ENCODE results near the gene NDC80.
"Not testable (repeated sequence)": the region's sequence is repeated elsewhere in the genome, so short reads cannot be mapped to it uniquely, and the experiment has no call there.

NDC80 gene

DNA sequence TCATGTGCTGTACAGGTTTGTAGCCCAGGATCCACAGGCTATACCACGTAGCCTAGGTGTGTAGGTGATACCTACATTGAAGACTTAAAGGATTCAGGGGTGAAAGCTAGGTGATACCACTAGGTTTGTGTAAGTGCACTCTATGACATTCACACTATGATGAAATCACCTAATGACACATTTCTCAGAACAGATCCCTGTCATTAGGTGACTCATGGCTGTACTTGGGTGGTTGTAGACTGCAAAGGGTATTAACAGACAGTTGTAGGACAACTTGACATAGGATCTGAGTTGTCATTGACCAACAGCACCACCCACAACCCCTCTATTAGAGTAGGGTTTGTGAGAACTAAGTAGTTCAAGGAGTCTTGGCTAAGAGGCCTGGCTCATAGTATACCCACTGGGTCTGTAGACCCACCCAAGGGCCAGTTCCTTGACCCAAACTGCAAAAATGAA, 56.5 kb downstream of the NDC80 start:
- DNase-seq (ENCODE audit: low spot score): no peak

DNA sequence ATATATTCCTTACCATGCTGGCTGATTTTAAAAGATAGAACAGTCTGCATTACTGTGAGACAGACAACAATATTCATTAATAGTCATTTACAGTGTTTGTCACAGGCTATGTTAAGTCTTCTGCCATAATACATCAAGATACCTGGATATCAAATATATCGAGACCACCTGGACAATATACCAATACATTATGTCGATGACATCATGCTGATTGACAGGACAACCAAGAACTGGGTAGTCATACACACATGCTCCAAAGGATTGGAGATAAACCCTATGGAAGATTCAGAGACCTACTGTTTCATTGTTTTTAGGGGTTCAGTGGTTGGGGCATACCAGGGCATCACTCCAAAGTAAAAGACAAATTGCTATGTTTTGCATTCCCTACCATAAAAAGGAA, 57.6 kb downstream of the NDC80 start:
- DNase-seq (ENCODE audit: low spot score): no peak

DNA sequence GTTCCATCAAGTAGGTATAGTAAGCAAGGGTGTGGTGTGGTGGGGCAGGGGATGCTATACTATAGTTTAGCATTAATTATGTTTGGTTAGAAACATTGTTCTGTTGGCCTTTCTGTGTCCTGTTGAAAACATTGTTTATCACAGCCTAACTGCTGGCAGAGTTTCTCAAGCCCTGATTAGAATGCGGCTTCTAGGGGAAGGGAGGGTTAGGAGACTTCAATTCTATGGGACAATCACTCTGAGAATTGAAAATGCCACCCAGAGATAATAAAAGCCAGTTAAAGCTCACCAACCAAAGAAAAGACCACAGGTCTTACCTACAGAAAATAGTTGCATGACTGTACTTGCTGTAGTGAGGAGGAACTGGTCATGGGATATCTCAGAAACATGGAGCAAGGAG, 64.2 kb downstream of the NDC80 start:
- no peak for DNase-seq (ENCODE audit: low spot score)

DNA sequence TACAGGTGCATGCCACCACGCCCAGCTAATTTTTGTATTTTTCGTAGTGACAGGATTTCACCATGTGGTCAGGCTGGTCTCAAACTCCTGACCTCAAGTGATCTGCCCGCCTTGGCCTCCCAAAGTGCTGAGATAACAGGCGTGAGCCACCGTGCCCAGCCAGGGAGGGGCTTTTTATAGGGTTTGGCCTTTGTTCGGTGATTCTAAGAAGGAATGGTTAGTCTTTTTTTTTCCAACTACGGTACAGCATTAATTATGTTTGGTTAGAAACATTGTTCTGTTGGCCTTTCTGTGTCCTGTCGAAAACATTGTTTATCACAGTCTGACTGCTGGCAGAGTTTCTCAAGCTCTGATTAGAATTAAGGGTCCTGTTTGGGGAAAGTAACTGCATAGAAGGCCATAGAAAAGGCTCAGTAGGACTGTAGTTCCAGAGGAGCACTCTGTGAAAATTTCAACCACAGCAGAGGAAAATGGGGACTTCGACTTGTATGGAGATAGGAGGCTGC, 64.8 kb downstream of the NDC80 start:
- no peak for DNase-seq (ENCODE audit: low spot score)

DNA sequence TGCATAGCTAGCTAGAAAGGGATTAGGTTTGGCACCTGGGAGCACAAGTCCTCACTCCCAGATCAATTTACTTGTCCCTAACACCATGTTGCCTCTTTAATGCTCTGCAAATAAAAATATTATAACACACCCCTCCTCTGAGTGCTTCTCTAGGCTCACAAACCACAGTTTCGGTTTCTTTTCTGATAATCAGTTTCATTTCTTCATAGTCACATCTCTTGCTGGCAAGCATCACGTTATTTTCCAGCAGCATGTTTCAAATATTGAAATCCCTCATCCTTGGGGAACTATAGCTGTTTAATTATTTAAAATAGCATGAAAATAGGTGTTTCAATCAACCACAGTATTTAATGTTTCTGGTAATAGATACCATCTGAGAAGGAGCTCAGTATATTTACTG, 70.3 kb downstream of the NDC80 start:
- no peak for DNase-seq (ENCODE audit: low spot score)

DNA sequence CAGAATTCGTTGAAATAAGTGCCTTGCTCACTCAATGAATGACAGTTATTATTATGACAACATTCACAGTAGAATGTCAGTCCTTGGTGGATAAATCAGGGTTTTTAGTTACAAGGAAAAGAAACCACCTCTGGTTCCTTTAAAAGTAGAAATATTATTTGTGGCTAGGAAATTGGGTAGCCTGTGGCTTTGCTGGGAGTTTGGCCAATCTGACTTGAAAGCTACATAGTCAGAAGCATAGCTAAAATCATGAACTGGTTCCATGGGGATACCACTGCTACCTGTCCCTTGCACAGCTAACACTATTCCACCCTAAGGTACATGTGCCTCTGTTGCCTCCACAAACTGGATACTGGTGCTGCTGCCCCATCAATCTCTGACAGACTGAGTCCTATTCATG, 71.4 kb downstream of the NDC80 start:
- DNase-seq (ENCODE audit: low spot score): no peak

DNA sequence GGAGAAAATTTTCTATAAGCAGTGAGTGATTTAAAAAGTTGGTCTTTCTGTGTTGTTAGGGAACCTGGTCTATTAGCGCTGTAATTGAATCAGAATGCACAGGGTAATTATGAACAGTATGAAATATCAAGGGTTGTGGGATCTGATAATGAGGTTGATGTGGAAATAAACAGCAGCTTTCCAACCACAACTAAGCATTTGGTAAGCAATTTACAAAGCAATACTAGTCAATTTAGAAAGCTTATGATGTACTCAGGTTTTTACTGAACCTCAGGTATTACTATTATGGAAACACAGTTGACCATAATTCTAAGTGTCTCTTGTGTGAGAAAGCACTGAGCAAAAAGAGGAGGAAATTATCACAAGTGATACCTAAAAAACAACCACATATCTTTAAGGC, 73.2 kb downstream of the NDC80 start:
- DNase-seq (ENCODE audit: low spot score): no peak

DNA sequence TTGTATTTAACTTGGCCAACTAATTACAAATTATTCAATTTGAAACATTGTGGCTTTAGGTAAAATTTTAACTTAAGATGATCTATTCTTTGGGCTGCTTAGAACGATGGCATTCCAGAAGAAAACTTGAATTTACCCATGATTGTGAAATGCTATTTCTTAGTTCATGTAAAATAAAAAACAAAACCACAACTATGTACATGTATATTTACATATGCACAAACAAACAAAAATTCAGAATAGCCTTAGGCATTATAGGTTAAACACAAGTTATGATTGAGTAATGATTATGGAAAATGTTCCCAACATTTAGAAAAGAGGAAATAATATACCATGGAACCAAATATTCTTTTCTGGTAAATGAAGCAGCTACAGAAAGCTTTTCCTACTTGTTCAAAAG, 80.6 kb downstream of the NDC80 start:
- no peak for DNase-seq (ENCODE audit: low spot score)

DNA sequence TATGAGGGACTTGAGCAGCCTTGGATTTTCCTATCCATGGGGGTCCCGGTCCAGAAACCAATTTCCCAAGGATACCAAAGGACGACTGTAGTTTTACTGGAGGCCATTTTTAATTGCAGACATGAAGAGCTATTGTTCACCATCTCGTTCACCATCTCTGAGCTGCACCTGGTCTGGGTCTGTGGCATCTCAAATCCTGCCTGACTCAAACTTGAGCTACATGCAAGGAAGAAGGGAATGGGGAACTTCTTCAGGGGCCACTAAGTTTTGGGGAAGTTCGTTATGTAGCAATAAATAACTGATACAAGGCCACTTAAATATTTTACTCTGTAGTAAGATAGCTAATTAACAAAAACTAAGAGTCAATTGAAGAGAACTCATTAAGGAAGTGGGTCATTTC, 82.1 kb downstream of the NDC80 start:
- no peak for DNase-seq (ENCODE audit: low spot score)

DNA sequence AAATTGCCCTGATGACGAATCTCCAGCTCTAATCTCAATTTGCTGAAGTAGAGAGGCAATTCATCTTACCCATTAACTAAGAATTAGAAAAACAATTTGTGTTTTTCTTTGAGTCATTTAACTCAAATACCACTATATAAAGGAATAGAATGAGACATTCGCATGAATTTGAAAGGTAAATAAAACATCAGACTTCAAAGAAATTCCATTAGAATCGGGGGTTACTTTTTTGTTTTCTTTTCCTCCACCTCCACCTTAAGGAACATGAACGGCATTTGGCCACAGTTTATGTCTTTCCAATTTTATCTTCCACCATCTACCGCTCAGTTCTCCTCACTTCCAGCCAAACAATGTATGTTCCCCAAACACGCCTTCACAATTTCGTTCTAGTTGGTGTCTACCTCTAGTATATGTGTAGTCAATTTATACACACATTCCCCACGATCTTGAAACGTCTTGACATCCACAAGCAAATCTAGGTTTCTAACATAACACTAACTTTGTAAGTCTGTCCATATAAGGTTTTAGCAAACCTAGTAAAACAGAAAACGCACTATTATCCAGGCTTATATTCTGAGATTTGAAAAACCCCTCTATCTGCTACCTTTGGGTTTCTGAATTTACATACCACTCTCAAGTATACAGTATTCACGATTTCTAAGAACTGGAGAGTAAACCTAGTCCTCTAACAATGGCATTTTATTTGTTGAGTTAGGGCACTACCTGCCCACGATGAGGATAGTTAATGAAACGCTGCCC, 83.0 kb downstream of the NDC80 start:
- DNase-seq (ENCODE audit: low spot score): no peak

DNA sequence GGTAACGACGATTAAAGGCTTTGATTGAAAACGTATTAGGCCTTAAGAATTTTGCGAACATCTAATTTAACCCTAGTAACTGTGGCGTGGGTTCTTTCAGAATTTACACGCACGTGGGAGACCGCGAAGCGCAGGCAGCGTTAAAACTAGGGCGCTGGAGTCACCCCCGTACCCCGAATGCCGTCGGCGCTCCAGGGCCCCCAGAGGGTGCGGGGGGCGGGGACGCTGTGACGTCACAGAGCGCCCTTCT, 83.5 kb downstream of the NDC80 start:
- DNase-seq (ENCODE audit: low spot score): peak; percentile 51

DNA sequence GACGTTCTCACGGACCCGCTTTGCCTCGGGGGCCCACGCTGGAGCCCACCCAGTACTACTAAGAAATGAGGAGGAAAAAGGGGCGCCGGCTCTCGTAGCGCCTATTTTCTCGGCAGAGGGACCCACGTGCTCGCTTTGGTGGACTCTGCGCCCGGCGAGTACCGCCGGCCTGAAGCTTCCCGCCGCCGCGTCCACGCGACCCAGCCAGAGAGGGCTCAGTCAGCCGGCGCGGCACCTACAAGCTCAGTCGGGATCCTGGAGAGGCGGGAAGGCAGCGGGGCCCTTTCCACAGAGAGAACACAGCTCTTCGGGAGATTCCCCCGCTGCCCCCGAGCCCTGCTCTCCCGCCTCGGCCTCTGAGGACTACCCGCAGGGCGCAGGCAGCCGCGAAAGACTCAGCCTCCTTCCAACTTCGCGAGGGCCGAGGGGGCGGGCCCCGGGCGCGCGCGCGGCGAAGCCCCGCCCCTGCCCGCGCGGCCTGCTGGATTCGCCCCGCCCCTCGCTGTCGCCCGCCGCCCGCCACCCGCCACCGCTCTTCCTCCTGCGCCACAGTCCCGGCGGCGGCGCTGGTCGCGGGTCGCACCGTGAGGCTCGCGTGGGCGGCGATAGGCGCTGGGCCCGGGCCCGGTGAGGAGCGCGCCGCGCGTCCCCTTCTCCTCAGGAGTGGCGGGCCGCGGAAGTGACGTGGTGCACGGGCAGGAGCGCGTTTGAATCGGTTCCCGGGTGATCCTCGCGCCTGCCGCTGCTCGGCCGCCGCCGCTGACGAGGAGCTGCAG, 84.0 kb downstream of the NDC80 start, which contains the start of gene SMCHD1:
Gene SMCHD1 (plus strand): TSS at position 549 of the 776 bp plus-strand sequence. CDS start 350 bp downstream, outside the sequence.
- DNase-seq (ENCODE audit: low spot score): peak; percentile 90

DNA sequence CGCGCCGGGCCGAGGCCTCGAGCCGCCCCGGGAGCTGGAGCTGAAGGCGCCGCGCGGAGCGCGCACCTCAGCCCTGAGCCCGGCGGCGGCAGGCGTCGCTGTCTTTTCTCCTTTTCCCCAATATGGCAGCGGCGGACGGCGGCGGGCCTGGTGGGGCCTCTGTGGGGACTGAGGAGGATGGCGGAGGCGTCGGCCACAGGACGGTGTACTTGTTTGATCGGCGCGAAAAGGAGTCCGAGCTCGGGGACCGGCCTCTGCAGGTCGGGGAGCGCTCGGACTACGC, 84.5 kb downstream of the NDC80 start:
- no peak for DNase-seq (ENCODE audit: low spot score)

DNA sequence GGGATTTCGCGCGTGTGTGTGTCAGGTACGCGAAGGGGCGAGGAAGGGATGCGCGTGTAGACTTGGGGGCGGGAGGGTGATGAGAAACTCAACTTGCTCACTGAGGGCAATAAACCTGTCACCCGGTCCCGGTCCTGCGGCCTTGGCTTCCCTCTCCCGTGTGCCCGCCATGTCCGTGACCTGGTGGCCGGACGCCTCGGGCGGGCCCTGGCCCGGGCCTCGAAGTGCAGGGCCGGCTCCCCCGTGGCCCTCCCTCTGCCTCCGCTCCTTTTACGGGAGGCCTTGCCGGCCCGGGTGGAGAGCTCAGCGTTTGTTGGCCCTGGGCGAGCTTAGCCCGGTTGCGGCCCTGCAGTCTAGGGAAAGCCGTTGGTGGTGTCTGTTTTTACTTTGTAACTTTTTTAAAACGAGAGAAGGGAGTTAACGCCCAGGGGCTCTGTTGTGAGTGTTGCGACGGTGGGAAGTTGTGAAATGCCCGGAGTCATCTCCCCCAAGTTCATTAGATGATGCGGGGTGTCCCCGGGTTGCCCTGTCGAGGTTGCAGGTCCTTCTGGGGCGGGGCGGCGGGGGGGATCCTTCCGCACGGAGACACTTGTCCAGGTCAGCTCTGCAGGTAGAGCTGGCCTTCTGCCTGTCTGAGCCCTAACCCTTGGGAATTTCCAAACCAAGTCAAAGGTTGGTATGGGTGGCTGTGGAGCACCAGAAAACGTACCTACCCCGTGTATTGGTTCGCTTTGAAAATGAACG, 85.1 kb downstream of the NDC80 start:
- peak; percentile 56 for DNase-seq (ENCODE audit: low spot score)

DNA sequence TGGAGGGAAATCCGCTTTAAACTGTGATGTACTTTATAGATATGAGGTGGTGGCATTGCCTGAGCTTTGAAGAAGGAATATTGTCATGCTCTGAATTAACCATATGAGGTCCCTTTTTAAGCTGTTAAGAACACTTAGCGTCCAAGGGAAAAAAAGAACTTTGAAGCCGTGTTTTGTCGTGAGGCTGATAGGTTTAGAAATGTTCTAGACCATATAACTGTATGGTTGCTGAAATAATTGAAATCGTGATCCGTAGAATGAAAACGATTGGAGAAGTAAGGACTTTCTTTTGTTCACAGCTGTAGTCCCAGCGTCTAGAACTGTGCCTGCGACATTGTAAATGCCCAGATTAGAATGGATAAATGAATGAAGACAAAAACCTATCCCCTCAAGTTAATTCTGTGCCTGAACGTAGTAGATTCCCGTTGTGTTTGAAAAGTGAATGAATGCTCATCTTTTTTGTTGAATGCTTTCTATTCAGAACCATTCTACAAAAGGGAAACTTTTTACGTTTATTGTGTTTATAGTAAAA, 85.7 kb downstream of the NDC80 start:
- DNase-seq (ENCODE audit: low spot score): no peak

DNA sequence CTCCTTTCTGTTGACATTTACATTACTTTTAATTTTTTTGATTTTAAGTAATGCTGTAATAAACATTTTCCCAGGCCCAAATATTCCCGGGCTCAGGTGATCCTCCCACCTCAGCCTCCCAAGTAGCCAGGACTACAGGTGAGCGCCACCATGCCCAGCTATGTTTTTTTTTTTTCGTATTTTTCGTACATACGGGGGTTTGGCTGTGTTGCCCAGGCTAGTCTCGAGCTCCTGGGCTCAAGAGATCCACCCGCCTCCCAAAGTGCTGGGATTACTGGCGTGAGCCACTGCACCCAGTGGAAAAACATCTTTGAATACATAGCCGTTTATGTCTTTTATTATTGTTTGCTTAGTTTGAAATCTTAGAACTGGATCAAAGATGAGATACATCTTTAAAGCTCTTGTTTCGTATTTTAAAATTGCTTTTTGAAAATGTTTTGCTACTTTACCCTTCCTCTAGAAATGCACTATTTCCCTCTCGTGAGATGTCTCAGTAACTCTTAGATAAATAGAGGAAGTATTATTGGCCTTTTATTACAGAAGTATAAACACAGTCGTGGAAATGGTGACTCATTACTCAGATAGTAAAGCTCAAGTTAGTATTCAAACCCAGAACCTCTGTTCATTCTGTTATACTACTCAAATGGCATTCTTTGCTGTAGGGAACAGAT, 86.6 kb downstream of the NDC80 start:
- no peak for DNase-seq (ENCODE audit: low spot score)

DNA sequence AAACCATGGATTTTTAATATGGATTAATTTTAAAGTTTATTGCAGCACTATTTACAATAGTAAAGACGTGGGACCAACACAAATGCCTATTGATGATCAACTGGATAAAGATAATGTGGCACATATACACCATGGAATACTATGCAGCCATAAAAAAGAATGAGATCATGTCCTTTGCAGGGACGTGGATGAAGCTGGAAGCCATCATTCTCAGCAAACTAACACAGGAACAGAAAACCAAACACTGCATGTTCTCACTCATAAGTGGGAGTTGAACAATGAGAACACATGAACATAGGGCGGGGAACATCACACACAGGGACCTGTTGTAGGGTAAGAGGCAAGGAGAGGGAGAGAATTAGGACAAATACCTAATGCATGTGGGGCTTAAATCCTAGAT, 89.5 kb downstream of the NDC80 start:
- not testable (repeated sequence) for DNase-seq (ENCODE audit: low spot score)

DNA sequence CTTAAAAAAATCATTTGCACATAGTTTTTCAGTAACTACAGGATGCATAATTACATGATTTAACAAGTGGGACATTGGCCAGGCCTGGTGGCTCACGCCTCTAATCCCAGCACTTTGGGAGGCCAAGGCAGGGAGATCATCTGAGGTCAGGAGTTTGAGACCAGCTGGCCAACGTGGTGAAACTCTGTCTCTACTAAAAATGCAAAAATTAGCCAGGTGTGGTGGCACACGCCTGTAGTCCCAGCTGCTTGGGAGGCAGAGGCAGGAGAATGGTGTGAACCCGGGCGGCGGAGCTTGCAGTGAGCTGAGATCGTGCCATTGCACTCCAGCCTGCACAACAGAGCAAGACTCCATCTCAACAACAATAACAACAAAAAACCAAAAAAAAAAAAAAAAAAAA, 90.9 kb downstream of the NDC80 start:
- DNase-seq (ENCODE audit: low spot score): not testable (repeated sequence)

DNA sequence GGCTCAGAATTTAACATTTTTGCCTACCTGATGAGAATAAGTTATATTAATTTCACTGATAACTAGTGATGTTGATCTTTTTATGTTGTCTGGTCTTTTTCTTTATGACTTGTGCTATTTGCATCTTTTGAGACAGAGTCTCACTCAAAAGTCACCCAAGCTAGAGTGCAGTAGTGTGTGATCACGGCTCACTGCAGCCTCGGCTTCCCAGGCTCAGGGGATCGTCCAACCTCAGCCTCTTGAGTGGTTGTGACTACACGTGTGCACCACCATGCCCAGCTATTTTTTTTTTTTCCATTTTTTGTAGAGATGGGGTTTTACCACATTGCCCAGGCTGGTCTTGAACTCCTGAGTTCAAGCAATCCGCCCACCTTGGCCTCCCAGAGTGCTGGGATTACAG, 91.6 kb downstream of the NDC80 start:
- no peak for DNase-seq (ENCODE audit: low spot score)

Data from iPS-NIHi11 (cell line).